ENCODE data around the gene IGFBP1. TPM values are rescaled to one million over a fixed set of nuclear protein-coding genes. Genes with fewer than 3 reads are reported as not detected.

The IGFBP1 gene
- total and polyA plus RNA-seq, 2 experiments from 2014 or later = 0.18 TPM; not detected in 1

GRCh38 chr7:45909561-45909960 is 21.3 kb downstream of the IGFBP1 start:
- Histone ChIP-seq H3K27ac (no peak overlapping the region), H3K27me3 (no peaks in the 10 kb centered on the region), H3K4me3 (no peak overlapping the region), H3K9me3 (ENCODE audit: low read depth) (no peaks in the 10 kb centered on the region), H3K4me1 (ENCODE audit: low read depth) (no peaks in the 10 kb centered on the region), H3K36me3 (no peaks in the 10 kb centered on the region)
- no peak for TF ChIP-seq CTCF (IDR thresholded peaks at IDR 0.05; ENCODE audit: low read depth, low read length)
- no peak for DNase-seq (ENCODE audit: low read depth in 1 of 2, low spot score in 1 of 2)

- no peak overlapping the region for H3K4me3 ChIP-seq
- H3K27me3 ChIP-seq = no peaks in the 10 kb centered on the region
- H3K9me3 ChIP-seq (ENCODE audit: low read depth) = no peaks in the 10 kb centered on the region
- TF ChIP-seq CTCF (IDR thresholded peaks at IDR 0.05; ENCODE audit: low read depth, low read length) = no peak
- DNase-seq (ENCODE audit: low read depth in 1 of 2, low spot score in 1 of 2) = no peak
- H3K4me1 ChIP-seq (ENCODE audit: low read depth) = no peaks in the 10 kb centered on the region
- H3K27ac ChIP-seq = no peak overlapping the region
- no peaks in the 10 kb centered on the region for H3K36me3 ChIP-seq
These were observed 22.6 kb downstream of the IGFBP1 start for GRCh38 chr7:45910855-45911254.

- DNase-seq (ENCODE audit: low read depth in 1 of 2, low spot score in 1 of 2) = no peak
These were observed 23.0 kb downstream of the IGFBP1 start for GRCh38 chr7:45911311-45911710.

GRCh38 chr7:45912972-45913371 is 24.7 kb downstream of the IGFBP1 start:
- no peak for DNase-seq (ENCODE audit: low read depth in 1 of 2, low spot score in 1 of 2)
- no peak for TF ChIP-seq CTCF (IDR thresholded peaks at IDR 0.05; ENCODE audit: low read depth, low read length)
- Histone ChIP-seq H3K27ac (no peak overlapping the region), H3K4me3 (no peak overlapping the region), H3K9me3 (ENCODE audit: low read depth) (no peaks in the 10 kb centered on the region), H3K4me1 (ENCODE audit: low read depth) (no peaks in the 10 kb centered on the region), H3K36me3 (no peaks in the 10 kb centered on the region), H3K27me3 (peaks cover 14% of the 10 kb centered on the region)

More at GRCh38 chr7:45911311-45911710, 23.0 kb downstream of the IGFBP1 start:
- TF ChIP-seq CTCF (IDR thresholded peaks at IDR 0.05; ENCODE audit: low read depth, low read length) = no peak
- Histone ChIP-seq H3K4me3 (no peak overlapping the region), H3K36me3 (no peaks in the 10 kb centered on the region), H3K27me3 (peaks cover 3% of the 10 kb centered on the region), H3K4me1 (ENCODE audit: low read depth) (no peaks in the 10 kb centered on the region), H3K27ac (no peak overlapping the region), H3K9me3 (ENCODE audit: low read depth) (no peaks in the 10 kb centered on the region)

- DNase-seq (ENCODE audit: low read depth in 1 of 2, low spot score in 1 of 2) = no peak
- Histone ChIP-seq H3K4me3 (no peak overlapping the region), H3K36me3 (no peaks in the 10 kb centered on the region), H3K27ac (no peak overlapping the region), H3K4me1 (ENCODE audit: low read depth) (no peaks in the 10 kb centered on the region), H3K27me3 (peaks cover 33% of the 10 kb centered on the region), H3K9me3 (ENCODE audit: low read depth) (no peaks in the 10 kb centered on the region)
- no peak for TF ChIP-seq CTCF (IDR thresholded peaks at IDR 0.05; ENCODE audit: low read depth, low read length)
These were observed 26.6 kb downstream of the IGFBP1 start for GRCh38 chr7:45914911-45915310.

GRCh38 chr7:45915606-45916005 is 27.3 kb downstream of the IGFBP1 start:
- DNase-seq (ENCODE audit: low read depth in 1 of 2, low spot score in 1 of 2) = no peak
- no peak for TF ChIP-seq CTCF (IDR thresholded peaks at IDR 0.05; ENCODE audit: low read depth, low read length)
- Histone ChIP-seq H3K27ac (no peak overlapping the region), H3K4me3 (no peak overlapping the region), H3K9me3 (ENCODE audit: low read depth) (no peaks in the 10 kb centered on the region), H3K4me1 (ENCODE audit: low read depth) (no peaks in the 10 kb centered on the region), H3K36me3 (no peaks in the 10 kb centered on the region), H3K27me3 (peaks cover 40% of the 10 kb centered on the region)

Data from cardiac muscle cell (in vitro differentiated cells and primary cell).